HUES64 (cell line): ENCODE data around the gene TECPR1. TPM values are rescaled to one million over a fixed set of nuclear protein-coding genes. Genes with fewer than 3 reads are reported as not detected.
A peak's percentile ranks its signal among the peaks of the same experiment; 100 is the strongest.

ENCODE experiments used
- H3K27ac ChIP-seq: 2 replicates; pipeline ENCODE4 v1.7.0; 2013; ENCODE audit warnings: low read depth, low read length, inconsistent platforms
- H3K27me3 ChIP-seq: 2 replicates; pipeline ENCODE4 v1.6.1; 2013; ENCODE audit warnings: mild to moderate bottlenecking, low read length; ENCODE audit not compliant: insufficient read depth
- H3K36me3 ChIP-seq: 2 replicates; pipeline ENCODE4 v1.6.1; 2013; ENCODE audit warnings: mild to moderate bottlenecking, low read length; ENCODE audit not compliant: insufficient read depth
- H3K4me1 ChIP-seq: 2 replicates; pipeline ENCODE4 v1.6.1; 2013; ENCODE audit warnings: mild to moderate bottlenecking, low read length, moderate library complexity; ENCODE audit not compliant: insufficient read depth
- H3K4me3 ChIP-seq: 2 replicates; pipeline ENCODE4 v1.5.1; 2013; ENCODE audit warnings: mild to moderate bottlenecking, low read length, moderate library complexity
- H3K9ac ChIP-seq: 2 replicates; pipeline ENCODE4 v1.6.1; 2013; ENCODE audit warnings: mild to moderate bottlenecking, low read depth, low read length
- H3K9me3 ChIP-seq: 2 replicates; pipeline ENCODE4 v1.6.1; 2013; ENCODE audit warnings: low read depth, low read length; ENCODE audit not compliant: insufficient read depth
- WGBS: fragments of 150-250, 120-280 bp; methylation state at CpG from one replicate; pipeline ENCODE4 v1.1.7; 2013; ENCODE audit warnings: missing lambda C conversion rate; 5-methylcytosine and 5-hydroxymethylcytosine counted together
- polyA plus RNA-seq, 2 experiments: library from polyadenylated mRNA; stranded (reverse); fragments of 50-300 nt; gene quantifications; one replicate each; pipeline ENCODE4 v1.2.3, GENCODE V29; 2013

Gene TECPR1, protein sequence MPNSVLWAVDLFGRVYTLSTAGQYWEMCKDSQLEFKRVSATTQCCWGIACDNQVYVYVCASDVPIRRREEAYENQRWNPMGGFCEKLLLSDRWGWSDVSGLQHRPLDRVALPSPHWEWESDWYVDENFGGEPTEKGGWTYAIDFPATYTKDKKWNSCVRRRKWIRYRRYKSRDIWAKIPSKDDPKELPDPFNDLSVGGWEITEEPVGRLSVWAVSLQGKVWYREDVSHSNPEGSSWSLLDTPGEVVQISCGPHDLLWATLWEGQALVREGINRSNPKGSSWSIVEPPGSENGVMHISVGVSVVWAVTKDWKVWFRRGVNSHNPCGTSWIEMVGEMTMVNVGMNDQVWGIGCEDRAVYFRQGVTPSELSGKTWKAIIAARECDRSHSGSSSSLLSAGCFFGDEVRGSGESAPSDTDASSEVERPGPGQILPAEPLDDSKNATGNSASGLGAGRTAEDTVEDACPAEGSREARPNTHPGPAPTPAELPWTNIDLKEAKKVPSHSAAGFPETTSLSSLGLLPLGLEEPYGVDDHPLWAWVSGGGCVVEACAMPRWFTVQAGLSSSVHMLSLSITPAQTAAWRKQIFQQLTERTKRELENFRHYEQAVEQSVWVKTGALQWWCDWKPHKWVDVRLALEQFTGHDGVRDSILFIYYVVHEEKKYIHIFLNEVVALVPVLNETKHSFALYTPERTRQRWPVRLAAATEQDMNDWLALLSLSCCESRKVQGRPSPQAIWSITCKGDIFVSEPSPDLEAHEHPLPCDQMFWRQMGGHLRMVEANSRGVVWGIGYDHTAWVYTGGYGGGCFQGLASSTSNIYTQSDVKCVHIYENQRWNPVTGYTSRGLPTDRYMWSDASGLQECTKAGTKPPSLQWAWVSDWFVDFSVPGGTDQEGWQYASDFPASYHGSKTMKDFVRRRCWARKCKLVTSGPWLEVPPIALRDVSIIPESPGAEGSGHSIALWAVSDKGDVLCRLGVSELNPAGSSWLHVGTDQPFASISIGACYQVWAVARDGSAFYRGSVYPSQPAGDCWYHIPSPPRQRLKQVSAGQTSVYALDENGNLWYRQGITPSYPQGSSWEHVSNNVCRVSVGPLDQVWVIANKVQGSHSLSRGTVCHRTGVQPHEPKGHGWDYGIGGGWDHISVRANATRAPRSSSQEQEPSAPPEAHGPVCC
- 6.6 TPM for polyA plus RNA-seq (2013, experiment 1 of 2)
- polyA plus RNA-seq (2013, experiment 2 of 2), result 7.0 TPM

- Histone ChIP-seq H3K9me3 (no peaks in the 10 kb centered on the region), H3K4me1 (0 out of 2 replicates have a peak, but pooled peaks cover 7% of the 10 kb centered on the region), H3K9ac (peak within 1 kb of the TSS; percentile 66), H3K4me3 (peak within 1 kb of the TSS; percentile 76), H3K36me3 (peaks cover 5% of the 10 kb centered on the region; the same call in 1 of the 2 replicates), H3K27me3 (no peaks in the 10 kb centered on the region), H3K27ac (peak within 1 kb of the TSS; percentile 64; the same call in 1 of the 2 replicates)
- WGBS, result under 1% methylated on average over 69 of the region's 69 CpGs
These were observed at the start of gene TECPR1 for GRCh38 chr7:98251601-98252424. TSS of gene TECPR1 (minus strand) at chr7:98252232. CDS start at chr7:98246146, 6,086 bp downstream.

GRCh38 chr7:98300595-98301372 is 48.8 kb upstream of the TECPR1 start:
- Histone ChIP-seq H3K4me1 (peaks cover 8% of the 10 kb centered on the region; the same call in 1 of the 2 replicates), H3K27ac (no peak overlapping the region), H3K9me3 (no peaks in the 10 kb centered on the region), H3K9ac (no peak overlapping the region), H3K36me3 (peaks cover 35% of the 10 kb centered on the region), H3K27me3 (no peaks in the 10 kb centered on the region), H3K4me3 (no peak overlapping the region)
- WGBS, result 86% methylated on average over 26 of the region's 26 CpGs

GRCh38 chr7:98297626-98298286 is 45.7 kb upstream of the TECPR1 start:
- H3K27ac ChIP-seq, result no peak overlapping the region
- no peaks in the 10 kb centered on the region for H3K9me3 ChIP-seq
- peaks cover 32% of the 10 kb centered on the region for H3K36me3 ChIP-seq
- no peak overlapping the region for H3K9ac ChIP-seq
- no peaks in the 10 kb centered on the region for H3K27me3 ChIP-seq
- no peak overlapping the region for H3K4me3 ChIP-seq
- WGBS, result 91% methylated on average over 21 of the region's 21 CpGs
- H3K4me1 ChIP-seq, result 0 out of 2 replicates have a peak, but pooled peaks cover 3% of the 10 kb centered on the region

GRCh38 chr7:98296833-98297232 is 44.8 kb upstream of the TECPR1 start:
- Histone ChIP-seq H3K4me3 (no peak overlapping the region), H3K27ac (no peak overlapping the region), H3K9ac (no peak overlapping the region), H3K36me3 (peaks cover 33% of the 10 kb centered on the region), H3K4me1 (0 out of 2 replicates have a peak, but pooled peaks cover 3% of the 10 kb centered on the region), H3K9me3 (no peaks in the 10 kb centered on the region), H3K27me3 (no peaks in the 10 kb centered on the region)
- 91% methylated on average over 12 of the region's 12 CpGs for WGBS

DNA sequence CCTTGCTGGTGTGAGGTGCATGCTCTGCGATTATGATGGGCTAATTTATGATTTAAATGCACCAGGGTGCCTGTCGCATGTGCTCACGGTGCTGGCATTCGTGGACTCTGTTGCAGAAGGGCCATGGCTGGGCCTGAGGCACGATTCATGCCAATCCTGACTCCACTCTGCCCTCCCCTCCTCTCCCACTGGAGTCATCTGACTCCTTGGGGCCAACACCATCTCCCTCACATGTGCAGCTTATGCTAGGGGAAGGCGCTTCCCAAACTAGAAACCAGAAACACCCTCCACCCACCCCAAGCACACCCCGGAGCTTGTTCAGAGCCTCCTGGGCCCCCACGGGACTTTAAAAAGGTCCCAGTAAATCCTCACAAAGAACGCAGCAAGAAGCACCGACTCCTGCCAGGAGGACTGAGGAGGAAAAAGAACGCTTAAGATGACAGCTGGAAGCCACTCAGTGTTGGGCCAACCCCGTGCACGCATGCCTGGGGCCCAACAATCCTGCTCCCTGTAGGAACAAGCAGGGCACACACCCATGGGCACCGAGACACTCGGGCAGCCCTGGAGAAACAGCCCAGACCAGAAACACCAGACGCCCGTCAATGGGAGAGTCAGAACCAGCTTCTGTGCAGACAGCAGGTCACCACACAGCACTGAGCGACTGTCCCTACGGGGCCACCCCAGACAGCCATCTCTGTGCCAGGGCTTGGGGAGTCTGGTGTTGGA is 43.6 kb upstream of the TECPR1 start:
- Histone ChIP-seq H3K27ac (no peak overlapping the region), H3K4me3 (no peak overlapping the region), H3K9me3 (no peaks in the 10 kb centered on the region), H3K4me1 (0 out of 2 replicates have a peak, but pooled peaks cover 3% of the 10 kb centered on the region), H3K36me3 (peaks cover 40% of the 10 kb centered on the region), H3K27me3 (no peaks in the 10 kb centered on the region), H3K9ac (no peak overlapping the region)
- WGBS, result 87% methylated on average over 19 of the region's 19 CpGs

DNA sequence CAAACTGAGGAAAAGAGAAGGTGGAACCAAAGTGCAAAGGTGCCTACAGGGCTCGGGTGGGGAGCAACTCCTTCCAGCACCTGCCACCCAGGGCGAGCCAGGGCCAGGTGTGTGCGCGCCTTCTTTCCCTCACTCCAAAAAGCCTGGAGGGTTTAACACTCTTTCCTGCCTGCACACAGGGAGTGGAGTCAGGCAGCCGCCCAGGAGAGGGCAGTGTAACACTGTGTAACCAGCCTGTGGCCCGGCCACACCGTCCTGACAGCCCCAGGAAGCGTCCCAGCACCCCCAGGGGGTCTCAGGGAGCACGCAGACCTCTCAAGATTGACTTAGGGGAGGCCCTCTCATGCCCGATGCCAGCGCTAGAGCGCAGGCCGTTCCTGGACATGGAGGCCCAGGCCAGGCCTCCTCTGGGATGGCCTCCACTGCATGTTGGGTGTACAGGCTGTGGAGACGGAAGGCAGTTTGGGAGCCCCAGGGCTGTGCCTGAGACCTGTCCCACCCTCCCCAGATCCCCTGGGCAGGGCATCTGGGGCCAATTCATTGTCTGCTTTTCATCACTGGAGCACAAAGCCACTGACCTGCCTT is 42.9 kb upstream of the TECPR1 start:
- Histone ChIP-seq H3K36me3 (peaks cover 37% of the 10 kb centered on the region), H3K9ac (no peak overlapping the region), H3K4me3 (no peak overlapping the region), H3K4me1 (0 out of 2 replicates have a peak, but pooled peaks cover 3% of the 10 kb centered on the region), H3K27me3 (no peaks in the 10 kb centered on the region), H3K9me3 (no peaks in the 10 kb centered on the region), H3K27ac (0 out of 2 replicates have a peak overlapping the region, but pooled peaks have one; percentile 45)
- 23% methylated on average over 14 of the region's 14 CpGs for WGBS

DNA sequence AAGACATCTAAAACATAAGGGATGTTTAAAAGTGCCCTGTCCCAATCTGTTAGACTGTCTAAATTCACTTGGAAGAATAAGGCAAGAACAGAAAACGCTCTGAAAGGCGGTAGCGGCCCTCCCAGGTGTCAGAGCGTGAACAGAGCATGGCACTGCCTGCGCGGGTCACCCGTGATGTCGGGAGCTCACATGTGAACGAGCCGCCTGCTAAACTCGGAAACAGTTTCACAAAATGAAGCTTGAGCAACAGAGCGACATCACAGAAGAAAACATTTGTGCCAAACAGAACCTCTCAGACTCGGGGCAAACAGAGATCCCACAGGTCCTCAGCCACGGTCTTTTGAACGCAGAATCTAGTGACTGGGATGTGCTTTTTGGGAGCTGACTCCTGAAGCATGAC is 42.3 kb upstream of the TECPR1 start:
- peak overlapping the region; percentile 29; the same call in 1 of the 2 replicates for H3K9ac ChIP-seq
- H3K4me3 ChIP-seq, result no peak overlapping the region
- peak overlapping the region; percentile 45; the same call in 1 of the 2 replicates for H3K27ac ChIP-seq
- WGBS, result 86% methylated on average over 15 of the region's 15 CpGs
- H3K27me3 ChIP-seq, result no peaks in the 10 kb centered on the region
- no peaks in the 10 kb centered on the region for H3K9me3 ChIP-seq
- H3K4me1 ChIP-seq, result 0 out of 2 replicates have a peak, but pooled peaks cover 3% of the 10 kb centered on the region
- peaks cover 36% of the 10 kb centered on the region for H3K36me3 ChIP-seq

DNA sequence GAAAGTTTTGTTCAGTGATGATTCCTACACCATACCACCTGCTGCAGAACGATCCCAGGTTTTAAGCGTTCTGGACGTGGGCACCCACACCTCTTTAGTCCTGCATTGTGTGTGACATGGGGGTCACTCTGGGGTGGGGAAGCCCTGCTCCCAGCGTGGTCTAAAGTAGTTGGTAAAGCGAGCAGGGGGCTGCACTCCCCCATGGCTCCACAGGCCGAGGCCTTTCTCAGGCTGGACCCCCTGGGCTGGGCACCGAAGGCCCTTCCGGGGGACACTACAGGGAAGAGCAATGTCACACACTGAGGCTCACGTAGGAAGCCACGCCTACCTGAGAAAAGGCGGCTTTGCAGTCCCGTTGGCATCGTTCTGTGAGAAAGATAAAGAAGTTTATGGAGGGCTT is 41.7 kb upstream of the TECPR1 start:
- Histone ChIP-seq H3K27me3 (no peaks in the 10 kb centered on the region), H3K4me1 (0 out of 2 replicates have a peak, but pooled peaks cover 3% of the 10 kb centered on the region), H3K9ac (no peak overlapping the region), H3K4me3 (no peak overlapping the region), H3K9me3 (no peaks in the 10 kb centered on the region), H3K27ac (no peak overlapping the region), H3K36me3 (peaks cover 36% of the 10 kb centered on the region)
- 94% methylated on average over 13 of the region's 13 CpGs for WGBS
